Activated naive CD4-positive, alpha-beta T cell treated with anti-CD3 and anti-CD28 coated beads, Interleukin-2, amount 10 ng/mL, durations not matched to agents 7 days and 5 days (primary cell): Measurements from ENCODE around the gene ST7.
A peak's percentile ranks its signal among the peaks of the same experiment; 100 is the strongest.

ENCODE experiments used
- CTCF ChIA-PET: fragments of 350-600 bp; sonication (Branson Sonifier 250); formaldehyde crosslinking; loops from one replicate; lab custom pipeline; 2021; ENCODE audit warnings: antibody characterized with exemption; lab: Charles Lee
- DNase-seq: peaks from one replicate; pipeline ENCODE4 v3.0.0-alpha.2; 2020
- H3K27ac Mint-ChIP-seq: one replicate; pipeline ENCODE4 v1.8.0; 2021; ENCODE audit warnings: mild to moderate bottlenecking, moderate library complexity, mixed read lengths
- H3K27me3 Mint-ChIP-seq: one replicate; pipeline ENCODE4 v1.8.0; 2021; ENCODE audit warnings: mild to moderate bottlenecking, mixed read lengths
- H3K36me3 Mint-ChIP-seq: one replicate; pipeline ENCODE4 v1.8.0; 2021; ENCODE audit warnings: mixed read lengths
- H3K4me1 Mint-ChIP-seq: one replicate; pipeline ENCODE4 v1.8.0; 2021; ENCODE audit warnings: mixed read lengths
- H3K4me3 Mint-ChIP-seq: one replicate; pipeline ENCODE4 v1.8.0; 2021; ENCODE audit warnings: mild to moderate bottlenecking, moderate library complexity, mixed read lengths
- H3K9me3 Mint-ChIP-seq: one replicate; pipeline ENCODE4 v1.8.0; 2021; ENCODE audit warnings: mixed read lengths

Gene ST7

DNA sequence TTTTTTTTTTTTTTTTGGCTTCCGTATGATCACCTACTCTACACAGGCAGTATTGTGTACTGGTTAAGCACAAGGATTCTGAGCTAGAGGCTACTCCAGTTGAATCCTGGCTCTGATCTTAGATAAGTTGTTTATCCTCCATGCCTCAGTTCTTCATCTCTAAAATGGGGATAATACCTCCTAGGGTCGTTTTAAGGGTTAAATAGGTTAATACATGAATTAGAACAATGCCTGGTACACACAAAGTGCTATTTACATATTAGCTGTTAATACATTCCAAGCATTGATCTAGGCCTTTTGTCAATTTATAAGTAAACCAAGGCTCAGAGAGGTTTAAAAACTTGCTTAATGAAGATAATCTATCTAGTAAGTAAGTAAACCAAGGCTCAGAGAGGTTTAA, 59.0 kb downstream of the ST7 start:
- peaks cover 15% of the 10 kb centered on the region for H3K27me3 Mint-ChIP-seq
- H3K4me1 Mint-ChIP-seq = peaks cover 56% of the 10 kb centered on the region
- DNase-seq = no peak
- no peak overlapping the region for H3K27ac Mint-ChIP-seq
- H3K9me3 Mint-ChIP-seq = no peaks in the 10 kb centered on the region
- H3K36me3 Mint-ChIP-seq = peaks cover 2% of the 10 kb centered on the region
- CTCF ChIA-PET = interaction anchor here (0.7 to 9.9 kb wide), 6 partner anchors 14 to 108 kb away, joined by 3 to 91 read pairs (median 4); no protein-coding TSS in a partner anchor
- no peak overlapping the region for H3K4me3 Mint-ChIP-seq

DNA sequence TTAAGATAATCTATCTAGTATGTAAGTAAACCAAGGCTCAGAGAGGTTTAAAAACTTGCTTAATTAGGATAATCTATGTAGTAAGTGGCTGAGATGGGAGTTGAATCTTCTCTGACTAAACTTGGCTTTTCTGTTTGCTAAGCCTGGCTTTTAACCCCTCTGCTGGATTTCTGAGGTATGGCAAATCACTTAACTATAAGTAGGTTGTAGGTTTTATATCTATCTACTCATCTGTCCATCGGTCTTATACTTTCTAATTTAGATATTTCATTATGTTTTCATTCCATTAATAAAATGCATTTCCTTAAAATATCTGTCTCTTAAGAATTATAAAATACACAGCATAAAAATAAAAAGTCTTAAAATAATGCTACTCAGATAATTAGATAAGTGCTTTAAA, 59.4 kb downstream of the ST7 start:
- CTCF ChIA-PET = interaction anchor here (1.0 to 9.9 kb wide), 3 partner anchors 25 to 98 kb away, joined by 3 to 91 read pairs (median 5); no protein-coding TSS in a partner anchor
- H3K9me3 Mint-ChIP-seq = no peaks in the 10 kb centered on the region
- peaks cover 15% of the 10 kb centered on the region for H3K27me3 Mint-ChIP-seq
- H3K4me3 Mint-ChIP-seq = no peak overlapping the region
- peaks cover 3% of the 10 kb centered on the region for H3K36me3 Mint-ChIP-seq
- no peak for DNase-seq
- H3K4me1 Mint-ChIP-seq = peaks cover 52% of the 10 kb centered on the region
- no peak overlapping the region for H3K27ac Mint-ChIP-seq

DNA sequence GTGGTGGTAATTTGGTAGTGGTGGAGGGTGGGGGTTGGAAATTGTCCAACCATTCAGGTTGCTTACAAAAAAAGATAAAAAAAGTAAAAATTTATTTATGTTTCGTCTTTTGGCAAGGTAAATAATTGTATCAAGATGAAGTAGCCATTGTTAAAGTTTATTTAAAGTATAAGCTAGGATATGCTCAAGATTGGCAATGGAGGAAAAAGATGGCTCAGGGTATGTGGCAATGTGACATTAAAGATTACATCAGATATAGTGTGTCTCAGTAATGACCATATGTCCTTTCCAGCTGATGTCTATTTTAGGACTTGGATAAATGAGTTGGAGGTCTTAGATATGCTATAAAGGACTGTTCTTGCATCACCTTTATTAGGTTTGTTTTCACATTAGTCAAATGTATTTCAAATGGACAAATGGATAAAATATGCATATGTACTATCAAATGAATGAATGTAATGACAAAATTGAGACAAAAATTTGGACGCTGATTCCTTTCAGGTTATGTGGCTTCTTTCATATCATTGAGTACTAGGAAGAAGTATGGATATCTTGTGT, 60.9 kb downstream of the ST7 start:
- CTCF ChIA-PET = interaction anchor here (9.9 kb wide), 1 partner anchor 27 kb away, joined by 91 read pairs; no protein-coding TSS in a partner anchor
- no peak overlapping the region for H3K4me3 Mint-ChIP-seq
- no peaks in the 10 kb centered on the region for H3K9me3 Mint-ChIP-seq
- no peak overlapping the region for H3K27ac Mint-ChIP-seq
- DNase-seq = no peak
- H3K27me3 Mint-ChIP-seq = peaks cover 12% of the 10 kb centered on the region
- H3K4me1 Mint-ChIP-seq = peaks cover 38% of the 10 kb centered on the region
- H3K36me3 Mint-ChIP-seq = peaks cover 3% of the 10 kb centered on the region

DNA sequence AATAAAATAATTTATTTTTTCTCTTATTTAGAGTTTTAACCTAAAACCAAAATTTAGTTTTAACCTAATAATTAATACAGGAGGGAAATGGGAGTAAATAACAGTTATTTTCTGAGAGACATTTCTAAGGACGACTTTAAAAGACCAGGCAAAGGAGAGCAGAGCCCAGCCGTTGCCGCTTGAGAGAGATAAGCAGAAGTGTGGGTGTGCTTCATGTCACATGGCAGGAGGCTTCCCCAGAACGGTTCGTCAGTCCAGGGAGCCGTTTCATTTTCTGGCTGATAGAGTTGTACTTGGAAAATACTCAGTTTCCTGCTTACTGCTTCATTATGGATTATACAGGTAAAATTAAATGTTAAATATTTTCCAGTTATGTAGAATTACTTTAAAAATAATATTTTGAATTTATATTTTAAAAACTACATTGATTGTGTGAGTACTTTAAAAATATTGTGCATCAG, 61.4 kb downstream of the ST7 start:
- peak; percentile 21 for DNase-seq
- Mint-ChIP-seq H3K27me3 (peaks cover 12% of the 10 kb centered on the region), H3K4me1 (peaks cover 33% of the 10 kb centered on the region), H3K4me3 (no peak overlapping the region), H3K27ac (no peak overlapping the region), H3K9me3 (no peaks in the 10 kb centered on the region), H3K36me3 (peaks cover 3% of the 10 kb centered on the region)
- CTCF ChIA-PET = interaction anchor here (9.9 kb wide), 1 partner anchor 27 kb away, joined by 91 read pairs; no protein-coding TSS in a partner anchor

DNA sequence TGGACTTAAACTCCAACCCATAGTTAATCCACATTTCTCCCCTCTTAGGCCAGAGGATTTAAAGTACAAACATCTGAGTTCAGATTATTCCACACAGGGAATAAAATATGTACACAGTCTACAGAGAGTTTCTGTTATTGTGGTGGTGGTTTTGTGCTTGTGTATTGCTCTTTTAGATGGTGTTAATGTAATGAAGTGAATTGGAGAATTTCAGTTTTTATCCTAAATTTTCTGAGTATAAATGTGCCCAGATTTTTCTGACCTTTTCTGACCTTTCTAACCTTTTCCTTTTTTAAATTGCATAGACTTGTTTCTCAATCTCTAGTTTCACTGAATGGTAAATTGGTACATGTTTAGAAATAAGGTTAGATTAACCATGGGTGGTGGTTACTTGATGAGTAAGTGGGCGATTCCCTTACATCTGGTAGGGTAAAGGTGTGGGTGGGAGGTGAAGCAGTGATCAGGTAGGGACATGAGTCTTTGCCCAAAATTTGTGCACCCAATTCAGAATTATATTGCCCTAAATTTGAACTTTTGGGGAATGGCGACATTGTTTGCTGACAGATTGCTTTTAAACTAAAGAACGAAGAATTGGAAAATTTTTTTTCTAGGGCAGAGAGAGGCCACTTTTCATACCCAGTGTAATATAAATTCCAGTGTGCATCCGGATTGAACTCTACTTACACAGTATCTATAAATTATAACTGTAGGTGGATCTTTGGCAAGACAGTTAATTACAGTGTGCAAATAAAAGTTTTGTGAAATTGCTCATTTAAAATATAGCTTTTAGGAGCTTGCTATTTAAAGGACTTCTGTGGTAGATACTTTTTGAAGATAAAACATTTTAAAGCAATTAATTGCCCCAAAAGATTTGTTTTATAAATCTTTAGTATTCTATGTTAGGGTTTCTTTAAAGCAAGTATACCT, 62.2 kb downstream of the ST7 start:
- Mint-ChIP-seq H3K4me3 (no peak overlapping the region), H3K27ac (no peak overlapping the region), H3K9me3 (no peaks in the 10 kb centered on the region), H3K4me1 (peaks cover 25% of the 10 kb centered on the region), H3K36me3 (peaks cover 2% of the 10 kb centered on the region), H3K27me3 (peaks cover 6% of the 10 kb centered on the region)
- CTCF ChIA-PET = no interaction called here
- DNase-seq = no peak

DNA sequence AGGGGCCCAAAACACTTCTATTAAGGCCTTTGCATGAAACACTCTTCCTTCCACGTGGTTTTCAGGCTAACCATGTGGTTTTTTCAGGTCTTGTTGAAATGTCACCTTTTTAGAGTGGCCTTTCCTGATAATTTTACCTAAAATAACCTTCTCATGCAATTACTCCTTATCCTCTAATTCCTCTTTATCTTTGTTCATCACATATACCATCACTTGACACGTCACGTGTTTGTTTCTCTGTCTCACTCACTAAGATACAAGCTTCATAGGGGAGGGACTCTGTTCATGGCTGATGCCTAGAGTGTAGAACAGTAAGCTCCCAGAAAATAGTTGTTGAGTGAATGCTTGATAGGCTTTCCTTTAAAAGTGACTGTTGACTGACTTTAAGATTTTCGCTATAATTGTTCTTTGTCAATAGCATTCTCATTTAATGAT, 63.7 kb downstream of the ST7 start:
- DNase-seq = no peak
- CTCF ChIA-PET = no interaction called here
- Mint-ChIP-seq H3K36me3 (peaks cover 1% of the 10 kb centered on the region), H3K4me3 (no peak overlapping the region), H3K27ac (no peak overlapping the region), H3K27me3 (no peaks in the 10 kb centered on the region), H3K9me3 (no peaks in the 10 kb centered on the region), H3K4me1 (peaks cover 10% of the 10 kb centered on the region)

DNA sequence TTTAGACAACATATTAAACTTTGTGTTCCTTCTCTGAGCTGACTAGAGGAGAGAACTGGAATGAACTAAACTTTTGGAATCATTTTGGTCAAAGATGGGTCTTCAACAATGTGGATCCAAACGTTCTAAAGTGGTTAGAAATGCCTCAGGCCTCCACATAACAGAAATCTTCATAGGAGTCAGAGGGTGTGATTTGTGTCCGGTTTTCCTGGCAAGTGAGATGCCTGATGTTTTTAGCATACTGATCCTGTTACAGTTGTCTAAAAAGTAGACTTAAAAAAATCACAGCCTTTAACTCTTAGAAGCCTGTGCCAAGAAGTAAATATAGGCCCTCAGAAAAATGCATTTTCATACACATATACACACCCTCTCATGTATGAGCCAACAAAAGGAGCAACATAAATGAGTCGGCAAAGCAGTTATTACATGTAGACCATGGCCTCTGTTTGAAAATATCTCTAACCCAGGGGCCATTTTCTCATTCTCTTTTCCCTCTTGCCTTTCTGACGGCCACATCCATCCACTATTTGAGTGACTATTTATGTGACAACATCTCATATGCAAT, 64.5 kb downstream of the ST7 start:
- Mint-ChIP-seq H3K9me3 (no peaks in the 10 kb centered on the region), H3K36me3 (peaks cover 1% of the 10 kb centered on the region), H3K27me3 (no peaks in the 10 kb centered on the region), H3K4me1 (peaks cover 9% of the 10 kb centered on the region), H3K4me3 (no peak overlapping the region), H3K27ac (no peak overlapping the region)
- CTCF ChIA-PET = no interaction called here
- no peak for DNase-seq

DNA sequence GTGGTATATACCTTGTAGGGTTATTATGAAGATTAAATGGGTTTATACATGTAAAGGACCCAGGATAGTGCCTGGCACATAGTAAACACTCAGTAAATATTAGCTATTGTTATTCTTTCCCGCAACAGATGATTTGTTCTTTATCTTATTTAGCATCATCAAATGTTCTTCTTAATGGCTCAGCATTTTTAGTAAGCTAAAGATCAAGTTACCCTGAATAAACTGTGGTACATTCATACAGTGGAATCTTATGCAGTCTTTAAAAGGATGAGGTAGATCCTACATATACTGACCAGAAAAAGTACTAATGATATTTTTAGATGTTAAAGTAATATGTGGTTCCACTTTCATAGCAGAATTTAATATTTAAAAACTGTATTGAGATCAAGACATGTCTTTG, 65.4 kb downstream of the ST7 start:
- H3K27me3 Mint-ChIP-seq = no peaks in the 10 kb centered on the region
- DNase-seq = no peak
- no peak overlapping the region for H3K4me3 Mint-ChIP-seq
- H3K9me3 Mint-ChIP-seq = no peaks in the 10 kb centered on the region
- CTCF ChIA-PET = interaction anchor here (0.7 kb wide), 1 partner anchor 489 kb away, joined by 3 read pairs; no protein-coding TSS in a partner anchor
- H3K4me1 Mint-ChIP-seq = peaks cover 16% of the 10 kb centered on the region
- H3K27ac Mint-ChIP-seq = no peak overlapping the region
- H3K36me3 Mint-ChIP-seq = peaks cover 1% of the 10 kb centered on the region

DNA sequence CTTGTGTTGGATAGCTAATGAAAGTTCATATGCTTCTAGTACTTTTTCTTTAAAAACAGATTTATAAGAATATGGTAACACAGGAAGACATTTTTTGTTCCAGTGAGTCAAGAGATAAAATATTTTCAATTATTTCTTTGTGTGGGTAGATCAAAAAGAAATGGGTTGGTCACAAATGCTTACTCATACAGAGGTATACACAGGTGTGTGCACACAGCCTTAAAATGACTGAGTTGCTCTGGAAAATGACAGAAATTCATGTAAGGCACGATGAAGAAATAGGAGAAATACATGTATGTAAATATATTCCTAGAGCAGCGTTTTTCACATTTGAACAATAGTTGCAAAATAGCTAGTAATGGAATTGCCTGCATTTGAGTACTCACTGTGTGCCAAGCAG, 66.0 kb downstream of the ST7 start:
- Mint-ChIP-seq H3K36me3 (peaks cover 1% of the 10 kb centered on the region), H3K27ac (no peak overlapping the region), H3K9me3 (no peaks in the 10 kb centered on the region), H3K27me3 (no peaks in the 10 kb centered on the region), H3K4me1 (peaks cover 16% of the 10 kb centered on the region), H3K4me3 (no peak overlapping the region)
- no peak for DNase-seq
- CTCF ChIA-PET = no interaction called here

DNA sequence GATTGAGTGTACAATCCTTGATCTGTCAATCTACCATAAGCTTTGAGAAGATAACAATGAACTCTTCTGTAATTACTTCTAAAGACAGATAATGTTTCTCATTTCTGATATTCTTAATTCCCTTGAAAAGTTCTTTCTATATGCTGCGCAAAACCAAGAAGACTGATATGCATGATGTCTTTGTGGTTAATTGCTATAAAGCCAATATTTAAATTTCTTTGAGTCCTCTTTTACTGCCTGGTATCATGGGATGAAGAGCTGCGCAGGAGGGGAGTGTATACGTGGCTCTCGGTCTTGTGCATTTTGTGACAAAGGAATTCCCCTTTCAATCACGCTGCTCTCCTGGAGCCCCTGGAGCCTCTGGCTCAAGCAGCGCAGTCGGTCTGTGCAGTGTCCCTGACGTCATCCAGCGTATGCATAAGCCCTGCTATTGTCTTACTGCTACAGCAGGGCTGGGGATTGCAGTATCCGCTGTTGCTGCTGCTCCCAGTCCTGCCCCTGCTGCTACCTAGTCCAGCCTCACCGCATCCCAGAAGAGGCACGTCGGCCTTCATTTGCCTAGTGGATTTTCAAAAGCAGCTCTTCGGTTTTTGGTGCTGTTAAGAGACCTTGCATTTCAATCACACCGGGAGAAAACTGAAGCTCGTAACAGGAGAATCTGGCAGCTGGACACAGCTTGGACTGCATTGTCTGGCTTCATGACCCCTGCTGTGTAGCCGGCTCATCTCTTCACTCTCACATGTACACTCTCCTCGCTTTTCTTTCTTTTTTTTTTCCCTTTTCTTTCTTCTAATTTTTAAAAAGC, 66.7 kb downstream of the ST7 start:
- no peak for DNase-seq
- Mint-ChIP-seq H3K9me3 (no peaks in the 10 kb centered on the region), H3K27ac (no peak overlapping the region), H3K36me3 (peaks cover 1% of the 10 kb centered on the region), H3K27me3 (no peaks in the 10 kb centered on the region), H3K4me3 (no peak overlapping the region), H3K4me1 (peaks cover 16% of the 10 kb centered on the region)
- CTCF ChIA-PET = no interaction called here

DNA sequence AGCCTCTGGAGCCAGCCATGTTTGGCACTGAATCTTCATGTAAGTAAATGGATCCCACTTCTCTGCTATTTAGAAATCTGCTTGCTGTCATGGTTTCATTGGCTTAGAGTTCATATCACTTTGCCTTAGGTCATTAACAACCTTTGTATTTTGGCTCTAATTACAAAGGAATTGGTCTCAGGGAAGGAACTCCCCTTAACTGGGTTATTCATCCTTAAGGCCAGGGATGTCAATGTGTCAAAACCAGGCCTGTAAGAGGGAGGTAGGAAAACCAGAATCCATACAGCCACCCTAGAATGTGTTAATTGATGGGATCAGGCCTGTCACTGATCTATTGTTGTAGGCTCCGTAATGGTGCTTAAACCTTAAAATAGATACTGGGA, 67.3 kb downstream of the ST7 start:
- Mint-ChIP-seq H3K4me3 (no peak overlapping the region), H3K9me3 (no peaks in the 10 kb centered on the region), H3K4me1 (peaks cover 12% of the 10 kb centered on the region), H3K27me3 (no peaks in the 10 kb centered on the region), H3K36me3 (peaks cover 1% of the 10 kb centered on the region), H3K27ac (no peak overlapping the region)
- DNase-seq = no peak
- CTCF ChIA-PET = no interaction called here

DNA sequence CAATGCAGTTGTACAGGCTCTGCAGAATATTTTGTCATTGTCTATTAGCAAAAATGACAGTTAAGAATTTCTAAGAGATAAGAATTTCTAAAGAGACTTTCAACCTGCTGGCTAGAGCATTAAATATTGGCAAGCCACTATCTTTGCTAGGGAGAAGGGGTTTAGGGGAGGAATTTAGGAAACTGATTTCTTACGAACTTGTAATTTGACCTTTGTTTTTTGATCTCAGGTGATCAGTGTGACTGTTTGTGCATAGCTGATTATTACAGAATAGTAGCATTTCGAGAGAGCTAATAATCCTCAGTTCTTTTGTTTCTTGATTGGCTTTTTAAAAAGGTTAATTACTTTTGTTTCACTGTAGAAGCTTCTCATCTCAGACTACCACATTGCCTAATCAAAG, 68.1 kb downstream of the ST7 start:
- H3K4me1 Mint-ChIP-seq = peaks cover 11% of the 10 kb centered on the region
- no peak overlapping the region for H3K4me3 Mint-ChIP-seq
- H3K27ac Mint-ChIP-seq = no peak overlapping the region
- CTCF ChIA-PET = interaction anchor here (1.2 kb wide), 1 partner anchor 35 kb away, joined by 3 read pairs; no protein-coding TSS in a partner anchor
- peaks cover 1% of the 10 kb centered on the region for H3K36me3 Mint-ChIP-seq
- no peak for DNase-seq
- no peaks in the 10 kb centered on the region for H3K9me3 Mint-ChIP-seq
- no peaks in the 10 kb centered on the region for H3K27me3 Mint-ChIP-seq

DNA sequence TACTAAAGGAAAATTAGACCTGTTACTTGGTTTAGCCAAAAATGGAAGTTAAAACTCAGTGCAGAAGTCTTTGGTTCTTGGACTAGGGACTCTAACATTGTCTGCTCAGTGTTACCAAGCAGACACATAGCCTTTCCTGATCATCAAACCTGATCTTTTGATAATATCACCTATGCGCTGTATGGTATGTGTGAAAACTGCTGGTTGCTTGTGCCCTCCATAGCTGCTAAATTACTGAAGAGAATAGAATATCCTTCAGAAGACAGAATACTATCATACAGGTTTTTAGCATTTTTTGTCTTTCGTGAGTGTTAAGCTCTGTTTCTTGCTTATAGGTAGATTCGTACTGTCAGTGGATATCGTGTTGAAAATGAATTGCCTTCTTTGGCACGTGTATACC, 68.7 kb downstream of the ST7 start:
- CTCF ChIA-PET = interaction anchor here (1.2 to 1.6 kb wide), 2 partner anchors 13 to 36 kb away, joined by 3 read pairs; no protein-coding TSS in a partner anchor
- Mint-ChIP-seq H3K27ac (no peak overlapping the region), H3K36me3 (peaks cover 1% of the 10 kb centered on the region)

More for the DNA sequence above, 68.7 kb downstream of the ST7 start:
- Mint-ChIP-seq H3K27me3 (no peaks in the 10 kb centered on the region), H3K4me1 (peaks cover 9% of the 10 kb centered on the region), H3K4me3 (no peak overlapping the region), H3K9me3 (no peaks in the 10 kb centered on the region)
- no peak for DNase-seq
